WTC11 (cell line): ENCODE data around the gene KNTC1. TPM values are rescaled to one million over a fixed set of nuclear protein-coding genes. Genes with fewer than 3 reads are reported as not detected.
"Not testable (repeated sequence)": the region's sequence is repeated elsewhere in the genome, so short reads cannot be mapped to it uniquely, and the experiment has no call there.

Experiments used
- ATAC-seq: fragments of 200-7000 bp; cut with Tn5 transposase; 2 replicates; pipeline ENCODE4 v1.10.0; 2021; ENCODE audit warnings: mild to moderate bottlenecking, moderate library complexity
- CTCF ChIA-PET: fragments of 300-600 bp; sonication (Branson Sonifier 250); formaldehyde crosslinking; loops from one replicate; lab custom pipeline; 2021; ENCODE audit warnings: antibody characterized with exemption; lab: Charles Lee
- POLR2A ChIA-PET: fragments of 350-600 bp; sonication (Branson Sonifier 250); formaldehyde crosslinking; loops from one replicate; lab custom pipeline; 2021; ENCODE audit warnings: antibody characterized with exemption; lab: Charles Lee
- DNase-seq: peaks from one replicate; pipeline ENCODE4 v3.0.0; 2021; ENCODE audit warnings: low spot score
- H3K27ac Mint-ChIP-seq: 2 replicates; pipeline ENCODE4 v1.8.0; 2021; ENCODE audit warnings: mixed read lengths
- H3K27me3 Mint-ChIP-seq: 2 replicates; pipeline ENCODE4 v1.8.0; 2021; ENCODE audit warnings: low read depth, mild to moderate bottlenecking, moderate library complexity, mixed read lengths
- H3K36me3 Mint-ChIP-seq: 2 replicates; pipeline ENCODE4 v1.8.0; 2021; ENCODE audit warnings: mixed read lengths
- H3K4me1 Mint-ChIP-seq: 2 replicates; pipeline ENCODE4 v1.8.0; 2022; ENCODE audit warnings: mixed read lengths
- H3K4me3 Mint-ChIP-seq: 2 replicates; pipeline ENCODE4 v1.8.0; 2021; ENCODE audit warnings: mild to moderate bottlenecking, moderate library complexity, mixed read lengths
- H3K9me3 Mint-ChIP-seq: 2 replicates; pipeline ENCODE4 v1.8.0; 2021; ENCODE audit warnings: mixed read lengths
- CREB1 ChIP-seq: sonication (generic); formaldehyde crosslinking; IDR thresholded peaks from 2 replicates; pipeline ENCODE4 v1.8.0; 2023; ENCODE audit warnings: mild to moderate bottlenecking, missing genetic modification reagents
- ELF4 ChIP-seq: sonication (generic); formaldehyde crosslinking; IDR thresholded peaks from 2 replicates; pipeline ENCODE4 v1.8.1; 2022; ENCODE audit warnings: low read depth, mild to moderate bottlenecking, moderate library complexity, missing genetic modification reagents
- ESRRA ChIP-seq: sonication (generic); formaldehyde crosslinking; IDR thresholded peaks from 2 replicates; pipeline ENCODE4 v1.8.1; 2022; ENCODE audit warnings: mild to moderate bottlenecking, missing genetic modification reagents, borderline replicate concordance
- FOXK1 ChIP-seq: sonication (generic); formaldehyde crosslinking; IDR thresholded peaks from 2 replicates; pipeline ENCODE4 v1.8.0; 2022; ENCODE audit warnings: mild to moderate bottlenecking, moderate library complexity, missing genetic modification reagents
- GABPB1 ChIP-seq: sonication (generic); formaldehyde crosslinking; IDR thresholded peaks from 2 replicates; pipeline ENCODE4 v1.8.1; 2023; ENCODE audit warnings: mild to moderate bottlenecking, missing genetic modification reagents
- NR1H2 ChIP-seq: sonication (generic); formaldehyde crosslinking; IDR thresholded peaks from 2 replicates; pipeline ENCODE4 v1.9.0; 2021; ENCODE audit warnings: mild to moderate bottlenecking, moderate library complexity, missing genetic modification reagents
- PRRX2 ChIP-seq: fragments of 250-450 bp; sonication (Bioruptor Pico); IDR thresholded peaks from 2 replicates; pipeline ENCODE4 v1.8.0; 2021; ENCODE audit warnings: mild to moderate bottlenecking
- RORB ChIP-seq: fragments of 250-450 bp; sonication (Bioruptor Pico); IDR thresholded peaks from 2 replicates; pipeline ENCODE4 v1.9.0; 2021; ENCODE audit warnings: mild to moderate bottlenecking
- total RNA-seq: library from RNA; stranded (reverse); gene quantifications from 3 replicates; pipeline ENCODE4 v1.2.3, GENCODE V29; 2021
- TF ChIP-seq, protein P1 (sequence below): sonication (generic); formaldehyde crosslinking; conservative IDR thresholded peaks from 2 replicates; pipeline ENCODE4 v1.8.1; 2022; ENCODE audit warnings: mild to moderate bottlenecking, missing genetic modification reagents
- TF ChIP-seq, protein P2 (sequence below): sonication (generic); formaldehyde crosslinking; IDR thresholded peaks from 2 replicates; pipeline ENCODE4 v1.8.1; 2023; ENCODE audit warnings: mild to moderate bottlenecking, missing genetic modification reagents
- TF ChIP-seq, protein P3 (sequence below): sonication (generic); formaldehyde crosslinking; IDR thresholded peaks from 2 replicates; pipeline ENCODE4 v1.8.1; 2023; ENCODE audit warnings: mild to moderate bottlenecking, missing genetic modification reagents, borderline replicate concordance
- TF ChIP-seq, protein P4 (sequence below): sonication (generic); formaldehyde crosslinking; IDR thresholded peaks from 2 replicates; pipeline ENCODE4 v1.8.0; 2023; ENCODE audit warnings: missing genetic modification reagents, mild to moderate bottlenecking, borderline replicate concordance

The KNTC1 gene
- total RNA-seq, 1 experiment from 2014 or later, result 85.1 TPM

DNA sequence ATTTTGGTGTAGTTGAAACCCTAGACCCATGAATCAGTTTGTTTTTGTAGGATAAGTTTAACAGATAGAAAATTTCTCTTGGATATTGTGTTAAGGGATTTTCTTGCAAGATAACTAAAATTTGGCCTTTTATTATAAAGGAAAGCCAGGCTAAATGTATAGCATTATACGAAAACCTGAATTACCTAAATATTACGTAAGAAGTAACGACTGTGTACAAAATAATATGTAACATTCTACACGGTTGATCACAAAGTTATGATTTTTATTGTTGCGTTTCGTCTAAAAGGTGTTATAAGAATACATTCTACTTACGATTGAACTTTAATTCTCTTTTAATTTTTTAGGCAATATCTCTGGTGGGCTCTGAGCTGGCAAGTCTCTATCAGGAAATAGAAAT is 63.9 kb downstream of the KNTC1 start (continued):
- TF ChIP-seq, protein P1, sequence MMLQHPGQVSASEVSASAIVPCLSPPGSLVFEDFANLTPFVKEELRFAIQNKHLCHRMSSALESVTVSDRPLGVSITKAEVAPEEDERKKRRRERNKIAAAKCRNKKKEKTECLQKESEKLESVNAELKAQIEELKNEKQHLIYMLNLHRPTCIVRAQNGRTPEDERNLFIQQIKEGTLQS, result no peak
- TF ChIP-seq, protein P2, sequence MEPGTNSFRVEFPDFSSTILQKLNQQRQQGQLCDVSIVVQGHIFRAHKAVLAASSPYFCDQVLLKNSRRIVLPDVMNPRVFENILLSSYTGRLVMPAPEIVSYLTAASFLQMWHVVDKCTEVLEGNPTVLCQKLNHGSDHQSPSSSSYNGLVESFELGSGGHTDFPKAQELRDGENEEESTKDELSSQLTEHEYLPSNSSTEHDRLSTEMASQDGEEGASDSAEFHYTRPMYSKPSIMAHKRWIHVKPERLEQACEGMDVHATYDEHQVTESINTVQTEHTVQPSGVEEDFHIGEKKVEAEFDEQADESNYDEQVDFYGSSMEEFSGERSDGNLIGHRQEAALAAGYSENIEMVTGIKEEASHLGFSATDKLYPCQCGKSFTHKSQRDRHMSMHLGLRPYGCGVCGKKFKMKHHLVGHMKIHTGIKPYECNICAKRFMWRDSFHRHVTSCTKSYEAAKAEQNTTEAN (CRISPR knock-in tag), result no peak
- TF ChIP-seq, protein P3, sequence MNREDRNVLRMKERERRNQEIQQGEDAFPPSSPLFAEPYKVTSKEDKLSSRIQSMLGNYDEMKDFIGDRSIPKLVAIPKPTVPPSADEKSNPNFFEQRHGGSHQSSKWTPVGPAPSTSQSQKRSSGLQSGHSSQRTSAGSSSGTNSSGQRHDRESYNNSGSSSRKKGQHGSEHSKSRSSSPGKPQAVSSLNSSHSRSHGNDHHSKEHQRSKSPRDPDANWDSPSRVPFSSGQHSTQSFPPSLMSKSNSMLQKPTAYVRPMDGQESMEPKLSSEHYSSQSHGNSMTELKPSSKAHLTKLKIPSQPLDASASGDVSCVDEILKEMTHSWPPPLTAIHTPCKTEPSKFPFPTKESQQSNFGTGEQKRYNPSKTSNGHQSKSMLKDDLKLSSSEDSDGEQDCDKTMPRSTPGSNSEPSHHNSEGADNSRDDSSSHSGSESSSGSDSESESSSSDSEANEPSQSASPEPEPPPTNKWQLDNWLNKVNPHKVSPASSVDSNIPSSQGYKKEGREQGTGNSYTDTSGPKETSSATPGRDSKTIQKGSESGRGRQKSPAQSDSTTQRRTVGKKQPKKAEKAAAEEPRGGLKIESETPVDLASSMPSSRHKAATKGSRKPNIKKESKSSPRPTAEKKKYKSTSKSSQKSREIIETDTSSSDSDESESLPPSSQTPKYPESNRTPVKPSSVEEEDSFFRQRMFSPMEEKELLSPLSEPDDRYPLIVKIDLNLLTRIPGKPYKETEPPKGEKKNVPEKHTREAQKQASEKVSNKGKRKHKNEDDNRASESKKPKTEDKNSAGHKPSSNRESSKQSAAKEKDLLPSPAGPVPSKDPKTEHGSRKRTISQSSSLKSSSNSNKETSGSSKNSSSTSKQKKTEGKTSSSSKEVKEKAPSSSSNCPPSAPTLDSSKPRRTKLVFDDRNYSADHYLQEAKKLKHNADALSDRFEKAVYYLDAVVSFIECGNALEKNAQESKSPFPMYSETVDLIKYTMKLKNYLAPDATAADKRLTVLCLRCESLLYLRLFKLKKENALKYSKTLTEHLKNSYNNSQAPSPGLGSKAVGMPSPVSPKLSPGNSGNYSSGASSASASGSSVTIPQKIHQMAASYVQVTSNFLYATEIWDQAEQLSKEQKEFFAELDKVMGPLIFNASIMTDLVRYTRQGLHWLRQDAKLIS (CRISPR knock-in tag), result no peak
- TF ChIP-seq ELF4 (CRISPR knock-in tag) (no peak), ESRRA (no peak), CREB1 (CRISPR knock-in tag) (no peak)

GRCh38 chr12:122591966-122592365 is 64.9 kb downstream of the KNTC1 start:
- H3K4me1 Mint-ChIP-seq, H3K9me3 Mint-ChIP-seq, DNase-seq, ATAC-seq, POLR2A ChIA-PET, H3K27ac Mint-ChIP-seq, H3K27me3 Mint-ChIP-seq, H3K4me3 Mint-ChIP-seq, CTCF ChIA-PET: not testable (repeated sequence)
- H3K36me3 Mint-ChIP-seq, result peaks cover 50% of the 10 kb centered on the region

DNA sequence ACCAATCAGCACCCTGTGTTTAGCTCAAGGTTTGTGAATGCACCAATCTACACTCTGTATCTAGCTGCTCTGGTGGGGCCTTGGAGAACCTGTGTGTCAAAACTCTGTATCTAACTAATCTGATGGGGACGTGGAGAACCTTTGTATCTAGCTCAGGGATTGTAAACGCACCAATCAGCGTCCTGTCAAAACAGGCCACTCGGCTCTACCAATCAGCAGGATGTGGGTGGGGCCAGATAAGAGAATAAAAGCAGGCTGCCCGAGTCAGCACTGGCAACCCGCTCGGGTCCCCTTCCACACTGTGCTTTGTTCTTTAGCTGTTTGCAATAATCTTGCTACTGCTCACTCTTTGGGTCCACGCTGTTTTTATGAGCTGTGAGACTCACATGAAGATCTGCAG is 65.5 kb downstream of the KNTC1 start:
- H3K9me3 Mint-ChIP-seq, H3K4me3 Mint-ChIP-seq, H3K4me1 Mint-ChIP-seq, H3K27me3 Mint-ChIP-seq, CTCF ChIA-PET, DNase-seq, ATAC-seq: not testable (repeated sequence)
- POLR2A ChIA-PET, result interaction anchor here (0.7 kb wide), 1 partner anchor 173 kb away, joined by 6 read pairs; no protein-coding TSS in a partner anchor
- peaks cover 51% of the 10 kb centered on the region for H3K36me3 Mint-ChIP-seq
- peak overlapping the region; percentile 73 for H3K27ac Mint-ChIP-seq

DNA sequence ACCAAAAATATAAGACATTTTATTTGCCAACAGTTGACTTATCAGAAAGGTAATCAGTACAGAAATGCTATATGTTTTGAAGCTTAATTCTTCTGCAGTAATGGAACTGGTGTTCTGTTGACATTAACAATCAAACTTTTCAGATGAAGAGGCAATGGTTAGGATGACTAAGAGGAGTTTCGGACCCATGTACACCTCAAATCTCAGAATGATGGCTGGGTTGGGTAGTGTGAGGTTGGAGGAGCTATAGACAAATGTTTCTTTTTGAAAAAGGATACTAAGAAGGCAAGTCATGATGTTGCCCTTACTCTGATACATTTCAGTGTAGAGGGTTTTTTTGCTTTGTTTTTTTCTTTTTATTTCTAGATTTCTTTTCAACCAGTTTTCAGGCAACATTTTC is 66.9 kb downstream of the KNTC1 start:
- ATAC-seq (no peak), DNase-seq (no peak)
- Mint-ChIP-seq H3K4me3 (no peak overlapping the region), H3K9me3 (no peaks in the 10 kb centered on the region), H3K4me1 (no peaks in the 10 kb centered on the region), H3K27ac (no peak overlapping the region), H3K36me3 (peaks cover 50% of the 10 kb centered on the region), H3K27me3 (no peaks in the 10 kb centered on the region)
- TF ChIP-seq, protein P4, sequence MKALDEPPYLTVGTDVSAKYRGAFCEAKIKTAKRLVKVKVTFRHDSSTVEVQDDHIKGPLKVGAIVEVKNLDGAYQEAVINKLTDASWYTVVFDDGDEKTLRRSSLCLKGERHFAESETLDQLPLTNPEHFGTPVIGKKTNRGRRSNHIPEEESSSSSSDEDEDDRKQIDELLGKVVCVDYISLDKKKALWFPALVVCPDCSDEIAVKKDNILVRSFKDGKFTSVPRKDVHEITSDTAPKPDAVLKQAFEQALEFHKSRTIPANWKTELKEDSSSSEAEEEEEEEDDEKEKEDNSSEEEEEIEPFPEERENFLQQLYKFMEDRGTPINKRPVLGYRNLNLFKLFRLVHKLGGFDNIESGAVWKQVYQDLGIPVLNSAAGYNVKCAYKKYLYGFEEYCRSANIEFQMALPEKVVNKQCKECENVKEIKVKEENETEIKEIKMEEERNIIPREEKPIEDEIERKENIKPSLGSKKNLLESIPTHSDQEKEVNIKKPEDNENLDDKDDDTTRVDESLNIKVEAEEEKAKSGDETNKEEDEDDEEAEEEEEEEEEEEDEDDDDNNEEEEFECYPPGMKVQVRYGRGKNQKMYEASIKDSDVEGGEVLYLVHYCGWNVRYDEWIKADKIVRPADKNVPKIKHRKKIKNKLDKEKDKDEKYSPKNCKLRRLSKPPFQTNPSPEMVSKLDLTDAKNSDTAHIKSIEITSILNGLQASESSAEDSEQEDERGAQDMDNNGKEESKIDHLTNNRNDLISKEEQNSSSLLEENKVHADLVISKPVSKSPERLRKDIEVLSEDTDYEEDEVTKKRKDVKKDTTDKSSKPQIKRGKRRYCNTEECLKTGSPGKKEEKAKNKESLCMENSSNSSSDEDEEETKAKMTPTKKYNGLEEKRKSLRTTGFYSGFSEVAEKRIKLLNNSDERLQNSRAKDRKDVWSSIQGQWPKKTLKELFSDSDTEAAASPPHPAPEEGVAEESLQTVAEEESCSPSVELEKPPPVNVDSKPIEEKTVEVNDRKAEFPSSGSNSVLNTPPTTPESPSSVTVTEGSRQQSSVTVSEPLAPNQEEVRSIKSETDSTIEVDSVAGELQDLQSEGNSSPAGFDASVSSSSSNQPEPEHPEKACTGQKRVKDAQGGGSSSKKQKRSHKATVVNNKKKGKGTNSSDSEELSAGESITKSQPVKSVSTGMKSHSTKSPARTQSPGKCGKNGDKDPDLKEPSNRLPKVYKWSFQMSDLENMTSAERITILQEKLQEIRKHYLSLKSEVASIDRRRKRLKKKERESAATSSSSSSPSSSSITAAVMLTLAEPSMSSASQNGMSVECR (CRISPR knock-in tag), result no peak
- no peak for TF ChIP-seq ESRRA
- TF ChIP-seq FOXK1 (CRISPR knock-in tag), result no peak
- no peak for TF ChIP-seq PRRX2 (CRISPR knock-in tag)
- no peak for TF ChIP-seq GABPB1 (CRISPR knock-in tag)
- TF ChIP-seq NR1H2, result no peak
- TF ChIP-seq RORB (CRISPR knock-in tag), result no peak
- CTCF ChIA-PET, result no interaction called here
- POLR2A ChIA-PET, result no interaction called here
